Mesendoderm (in vitro differentiated cells): ENCODE results near the gene PEBP1.

Experiments used
- DNase-seq: peaks from one replicate; pipeline ENCODE4 v3.0.0; 2013
- H2AK5ac ChIP-seq: 2 replicates; pipeline ENCODE4 v1.6.1; 2013; ENCODE audit warnings: low read length, inconsistent platforms
- H2BK120ac ChIP-seq: 2 replicates; pipeline ENCODE4 v1.6.1; 2013; ENCODE audit warnings: low read depth, mild to moderate bottlenecking, low read length, moderate library complexity, mixed read lengths
- H2BK15ac ChIP-seq: replicated peaks from 2 replicates; pipeline ENCODE4 v1.6.1; 2013; ENCODE audit warnings: low read depth, mild to moderate bottlenecking, moderate library complexity
- H2BK5ac ChIP-seq: 2 replicates; pipeline ENCODE4 v1.6.1; 2013; ENCODE audit warnings: low read length, inconsistent platforms
- H3K18ac ChIP-seq: 2 replicates; pipeline ENCODE4 v1.6.1; 2013; ENCODE audit warnings: mild to moderate bottlenecking, low read length, mixed read lengths
- H3K23ac ChIP-seq: one replicate; pipeline ENCODE4 v1.6.1; 2013; ENCODE audit warnings: low read length
- H3K27ac ChIP-seq: 2 replicates; pipeline ENCODE4 v1.5.1; 2013; ENCODE audit warnings: low read depth, mild to moderate bottlenecking, inconsistent platforms, low read length, moderate library complexity
- H3K27me3 ChIP-seq: 2 replicates; pipeline ENCODE4 v1.6.1; 2013; ENCODE audit warnings: low read length, control low read depth, mild to moderate bottlenecking, inconsistent platforms; ENCODE audit not compliant: insufficient read depth, poor library complexity
- H3K36me3 ChIP-seq: 2 replicates; pipeline ENCODE4 v1.6.1; 2013; ENCODE audit warnings: low read length, inconsistent platforms; ENCODE audit not compliant: control insufficient read depth, insufficient read depth
- H3K4ac ChIP-seq: one replicate; pipeline ENCODE4 v1.6.1; 2013; ENCODE audit warnings: low read depth, mild to moderate bottlenecking, low read length, moderate library complexity
- H3K4me1 ChIP-seq: 2 replicates; pipeline ENCODE4 v1.6.1; 2013; ENCODE audit warnings: low read depth, low read length, inconsistent platforms; ENCODE audit not compliant: control insufficient read depth
- H3K4me2 ChIP-seq: 2 replicates; pipeline ENCODE4 v1.6.1; 2013; ENCODE audit warnings: low read length
- H3K4me3 ChIP-seq: 2 replicates; pipeline ENCODE4 v1.5.1; 2013; ENCODE audit warnings: mild to moderate bottlenecking, low read length
- H3K56ac ChIP-seq: one replicate; pipeline ENCODE4 v1.6.1; 2013; ENCODE audit warnings: low read length
- H3K79me1 ChIP-seq: 2 replicates; pipeline ENCODE4 v1.6.1; 2013; ENCODE audit warnings: low read length, inconsistent platforms
- H3K79me2 ChIP-seq: 2 replicates; pipeline ENCODE4 v1.6.1; 2013; ENCODE audit warnings: mild to moderate bottlenecking, low read length; ENCODE audit not compliant: control insufficient read depth, insufficient read depth
- H3K9ac ChIP-seq: 2 replicates; pipeline ENCODE4 v1.6.1; 2013; ENCODE audit warnings: low read length, inconsistent platforms
- H4K5ac ChIP-seq: one replicate; pipeline ENCODE4 v1.6.1; 2013; ENCODE audit warnings: low read length
- H4K8ac ChIP-seq: one replicate; pipeline ENCODE4 v1.6.1; 2013; ENCODE audit warnings: low read depth, mild to moderate bottlenecking, control low read depth, low read length, moderate library complexity
- WGBS: extraction: QIAGEN DNeasy Blood & Tissue Kit; methylation state at CpG from one replicate; pipeline ENCODE4 v1.1.7; 2013; ENCODE audit warnings: low lambda C conversion rate, missing lambda C conversion rate; ENCODE audit not compliant: insufficient coverage; ENCODE audit errors: extremely low coverage; 5-methylcytosine and 5-hydroxymethylcytosine counted together

Gene PEBP1

DNA sequence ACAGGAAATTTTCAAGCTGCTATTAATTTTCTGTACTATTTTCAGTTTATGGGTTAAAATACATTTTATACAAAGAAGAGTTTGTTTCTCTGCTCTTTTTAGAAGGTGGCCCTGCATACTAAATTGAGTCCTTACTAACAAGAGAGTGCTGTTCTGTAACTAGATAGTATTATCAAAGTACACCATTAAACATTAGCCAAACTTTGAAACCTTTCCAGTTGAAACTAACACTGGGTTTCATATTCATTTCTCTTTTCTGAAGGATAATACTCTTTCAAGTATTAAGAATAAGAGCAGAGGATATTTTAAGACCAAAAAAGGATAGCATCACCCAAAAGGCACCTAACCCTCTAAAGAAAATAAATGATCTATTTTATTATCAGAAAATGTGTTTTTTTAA lies 47.2 kb downstream of the PEBP1 start:
- Histone ChIP-seq H3K4me2 (no peak overlapping the region), H3K36me3 (no peaks in the 10 kb centered on the region), H3K27me3 (no peaks in the 10 kb centered on the region), H3K4ac (no peak overlapping the region), H3K56ac (no peak overlapping the region), H3K27ac (no peak overlapping the region), H3K4me1 (no peaks in the 10 kb centered on the region), H2BK5ac (no peak overlapping the region), H3K4me3 (no peak overlapping the region), H3K79me2 (no peaks in the 10 kb centered on the region), H3K23ac (no peak overlapping the region), H2BK120ac (no peak overlapping the region), H3K9ac (no peak overlapping the region), H4K5ac (no peak overlapping the region), H4K8ac (no peak overlapping the region), H2BK15ac (no peak overlapping the region), H3K79me1 (no peaks in the 10 kb centered on the region), H2AK5ac (no peak overlapping the region), H3K18ac (no peak overlapping the region)
- DNase-seq, result no peak

DNA sequence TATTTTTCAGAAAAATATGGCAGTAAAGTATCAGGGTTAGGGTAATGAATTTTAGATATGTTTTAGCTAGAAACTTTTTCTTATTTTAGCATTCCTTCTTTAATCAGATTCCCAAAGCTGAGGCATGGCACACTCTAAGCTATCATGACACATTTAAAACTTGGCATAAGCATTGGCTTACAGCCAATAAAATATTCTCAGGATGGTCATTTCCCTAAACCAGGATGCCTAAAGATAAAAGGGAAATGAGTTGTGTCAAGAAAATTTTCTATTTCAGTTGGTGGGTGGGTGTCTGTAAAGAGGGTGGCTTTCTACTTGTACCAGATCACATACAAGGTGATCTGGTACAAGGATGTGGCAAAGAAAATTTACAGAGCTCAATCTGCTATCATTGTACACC lies 47.8 kb downstream of the PEBP1 start:
- no peak overlapping the region for H2BK5ac ChIP-seq
- H3K56ac ChIP-seq, result no peak overlapping the region
- H2BK120ac ChIP-seq, result no peak overlapping the region
- no peaks in the 10 kb centered on the region for H3K36me3 ChIP-seq
- H3K79me2 ChIP-seq, result no peaks in the 10 kb centered on the region
- no peak overlapping the region for H3K4ac ChIP-seq
- no peak overlapping the region for H3K27ac ChIP-seq
- H3K18ac ChIP-seq, result no peak overlapping the region
- H3K4me3 ChIP-seq, result no peak overlapping the region
- no peak overlapping the region for H2AK5ac ChIP-seq
- no peaks in the 10 kb centered on the region for H3K4me1 ChIP-seq
- H4K5ac ChIP-seq, result no peak overlapping the region
- H3K9ac ChIP-seq, result no peak overlapping the region
- no peaks in the 10 kb centered on the region for H3K79me1 ChIP-seq
- H3K23ac ChIP-seq, result no peak overlapping the region
- no peak for DNase-seq
- H4K8ac ChIP-seq, result no peak overlapping the region
- no peaks in the 10 kb centered on the region for H3K27me3 ChIP-seq
- H3K4me2 ChIP-seq, result no peak overlapping the region
- H2BK15ac ChIP-seq, result no peak overlapping the region

DNA sequence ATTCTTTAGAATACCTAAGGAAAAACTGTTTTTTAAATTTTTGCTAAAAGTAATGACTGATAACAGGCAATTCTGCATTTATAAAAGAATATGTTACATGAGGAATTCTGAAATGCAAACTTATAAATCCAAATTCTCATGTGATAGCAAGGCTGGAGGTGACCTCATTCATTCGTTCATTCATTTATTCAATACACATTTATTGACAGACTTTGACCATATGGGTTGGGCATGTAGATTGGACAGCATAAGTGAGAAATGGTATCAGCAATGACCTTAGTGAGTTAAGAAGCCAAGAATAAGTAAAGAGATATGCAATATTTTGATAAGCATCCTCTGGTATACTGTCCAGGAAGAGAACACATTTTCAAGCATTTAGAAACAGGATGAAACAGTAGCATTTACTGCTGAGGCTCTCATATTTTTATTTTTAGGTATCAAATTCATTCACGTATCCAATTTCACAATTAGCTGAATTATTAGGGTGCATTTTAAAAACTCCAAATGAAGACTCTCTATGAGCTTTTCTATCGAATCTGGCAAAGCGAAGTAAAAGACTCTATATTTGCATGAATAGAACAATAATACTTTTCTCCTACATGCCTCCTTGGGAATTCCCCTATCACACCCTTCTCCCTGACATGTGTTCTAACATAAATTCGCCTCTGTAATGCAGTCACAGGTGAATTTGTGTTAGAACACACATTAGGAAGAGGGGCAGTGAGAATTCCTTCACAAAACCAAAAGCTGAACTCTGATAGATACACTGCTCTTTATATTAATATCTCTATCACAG lies 49.9 kb downstream of the PEBP1 start:
- Histone ChIP-seq H3K4me3 (no peak overlapping the region), H3K56ac (no peak overlapping the region), H3K79me2 (no peaks in the 10 kb centered on the region), H2BK120ac (no peak overlapping the region), H3K4ac (no peak overlapping the region), H4K8ac (no peak overlapping the region), H4K5ac (no peak overlapping the region), H3K4me1 (no peaks in the 10 kb centered on the region), H3K18ac (no peak overlapping the region), H3K27ac (no peak overlapping the region), H3K27me3 (no peaks in the 10 kb centered on the region), H2BK15ac (no peak overlapping the region), H3K36me3 (no peaks in the 10 kb centered on the region), H3K9ac (no peak overlapping the region), H2BK5ac (no peak overlapping the region), H3K79me1 (no peaks in the 10 kb centered on the region), H3K4me2 (no peak overlapping the region), H2AK5ac (no peak overlapping the region), H3K23ac (no peak overlapping the region)
- DNase-seq, result no peak
- WGBS, result no CpG with 5 or more reads among the region's 5 CpGs

DNA sequence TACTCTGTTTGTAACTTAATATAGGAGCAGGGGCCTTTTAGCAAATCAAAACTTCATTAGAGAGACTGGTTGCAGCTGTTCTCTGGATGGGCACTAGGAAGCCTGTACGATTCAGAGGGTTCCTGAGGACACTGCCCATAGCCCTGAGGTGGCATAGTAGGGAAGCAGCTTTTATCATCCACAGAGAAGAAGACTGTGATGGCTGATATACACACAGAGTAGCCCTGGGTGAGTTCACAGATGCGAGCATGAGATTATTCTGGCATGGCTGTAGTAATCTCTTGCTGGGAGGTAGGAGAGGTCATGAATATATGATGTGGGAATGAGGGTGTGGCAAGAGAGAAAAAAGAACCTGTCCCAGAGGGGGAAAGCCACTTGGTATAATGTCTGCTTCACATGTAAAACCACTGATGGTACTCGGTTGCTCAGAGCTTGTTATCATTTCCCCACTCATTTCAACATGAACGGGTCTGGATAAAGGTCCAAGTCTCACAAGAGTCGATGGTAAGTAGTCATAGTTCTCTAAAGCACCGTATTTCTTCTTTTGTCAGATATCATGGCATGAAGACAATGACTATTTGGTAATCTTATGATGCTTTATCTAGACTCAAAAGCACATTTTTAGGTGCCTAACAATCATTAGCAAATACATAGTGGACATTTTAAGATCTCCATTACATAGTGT lies 52.0 kb downstream of the PEBP1 start:
- no peak for DNase-seq
- no peak overlapping the region for H2BK15ac ChIP-seq
- no peak overlapping the region for H2AK5ac ChIP-seq
- no peak overlapping the region for H3K4me2 ChIP-seq
- no peak overlapping the region for H3K18ac ChIP-seq
- no peaks in the 10 kb centered on the region for H3K4me1 ChIP-seq
- no peak overlapping the region for H3K4ac ChIP-seq
- no peak overlapping the region for H3K23ac ChIP-seq
- H3K79me2 ChIP-seq, result no peaks in the 10 kb centered on the region
- H2BK120ac ChIP-seq, result no peak overlapping the region
- H4K8ac ChIP-seq, result no peak overlapping the region
- no peak overlapping the region for H3K9ac ChIP-seq
- H2BK5ac ChIP-seq, result no peak overlapping the region
- no peaks in the 10 kb centered on the region for H3K79me1 ChIP-seq
- H3K27ac ChIP-seq, result no peak overlapping the region
- no peaks in the 10 kb centered on the region for H3K36me3 ChIP-seq
- no peaks in the 10 kb centered on the region for H3K27me3 ChIP-seq
- no CpG with 5 or more reads among the region's 6 CpGs for WGBS
- H3K4me3 ChIP-seq, result no peak overlapping the region
- H4K5ac ChIP-seq, result no peak overlapping the region
- H3K56ac ChIP-seq, result no peak overlapping the region

DNA sequence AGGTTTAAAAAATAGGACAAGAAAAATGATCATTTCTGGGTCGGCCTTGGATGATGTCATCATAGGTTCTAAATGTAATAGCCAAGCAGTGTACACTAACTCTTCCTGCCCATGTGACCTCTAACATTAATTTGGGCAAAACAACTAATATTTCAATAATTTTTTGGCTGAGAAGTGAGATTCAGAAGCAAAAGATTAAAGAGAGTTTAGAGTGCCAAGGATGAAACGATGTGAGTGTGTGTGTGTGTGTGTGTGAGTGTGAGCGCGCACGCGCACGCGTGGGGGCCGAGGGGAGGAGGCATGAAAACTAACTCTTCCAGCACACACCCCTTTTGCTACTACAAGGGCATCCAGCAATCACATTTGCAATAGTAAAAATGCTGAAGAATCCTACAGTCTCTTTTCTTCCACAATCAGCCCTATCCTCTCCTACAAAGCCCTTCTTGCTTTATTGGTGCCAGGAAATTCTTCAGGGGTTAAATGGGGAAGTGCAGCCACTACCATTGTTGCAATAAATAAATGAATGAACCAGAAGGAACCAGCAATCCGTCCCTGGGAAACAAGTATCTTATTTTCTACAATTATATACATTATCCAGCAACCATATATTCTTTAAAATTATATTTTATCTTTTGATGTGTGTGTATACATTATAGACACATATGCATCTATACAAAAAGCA lies 52.9 kb downstream of the PEBP1 start:
- no peak overlapping the region for H3K56ac ChIP-seq
- H3K4me1 ChIP-seq, result no peaks in the 10 kb centered on the region
- H3K4me2 ChIP-seq, result no peak overlapping the region
- H2BK120ac ChIP-seq, result no peak overlapping the region
- no peak overlapping the region for H2AK5ac ChIP-seq
- H3K27ac ChIP-seq, result no peak overlapping the region
- no peak overlapping the region for H2BK15ac ChIP-seq
- no peak overlapping the region for H2BK5ac ChIP-seq
- H3K23ac ChIP-seq, result no peak overlapping the region
- no peak overlapping the region for H3K18ac ChIP-seq
- H3K79me1 ChIP-seq, result no peaks in the 10 kb centered on the region
- no peaks in the 10 kb centered on the region for H3K79me2 ChIP-seq
- no peak for DNase-seq
- no peaks in the 10 kb centered on the region for H3K36me3 ChIP-seq
- H3K27me3 ChIP-seq, result no peaks in the 10 kb centered on the region
- H3K4ac ChIP-seq, result no peak overlapping the region
- H4K8ac ChIP-seq, result no peak overlapping the region
- H3K9ac ChIP-seq, result no peak overlapping the region
- no peak overlapping the region for H3K4me3 ChIP-seq
- no peak overlapping the region for H4K5ac ChIP-seq
- 100% methylated on average over 1 of the region's 10 CpGs for WGBS
